Left lung (tissue), 14 donors: ENCODE measurements around the gene FAH. TPM values are rescaled to one million over a fixed set of nuclear protein-coding genes. Genes with fewer than 3 reads are reported as not detected.
A peak's percentile ranks its signal among the peaks of the same experiment; 100 is the strongest.

ENCODE experiments used
- ATAC-seq: fragments of 200-7000 bp; cut with Tn5 transposase; one replicate; pipeline ENCODE4 v1.9.1; 2020; ENCODE audit warnings: moderate library complexity
- DNase-seq, 4 donors: peaks; one replicate each; pipeline ENCODE4 v3.0.0-alpha.2; 2013 to 2020
- H3K27ac ChIP-seq, 2 donors: fragments of 200-600 bp; sonication (generic) in 1 of 2; one replicate each; pipeline versions ENCODE4 v1.5.0 to v1.8.0; 2020 to 2021
- H3K27me3 ChIP-seq, 2 donors: fragments of 200-600 bp; sonication (generic) in 1 of 2; one replicate each; pipeline versions ENCODE4 v1.5.0 to v1.8.0; 2020 to 2021
- H3K36me3 ChIP-seq, 2 donors: fragments of 200-600 bp; sonication (generic) in 1 of 2; one replicate each; pipeline versions ENCODE4 v1.5.0 to v1.8.0; 2020 to 2021
- H3K4me1 ChIP-seq, 2 donors: fragments of 200-600 bp; one replicate each; pipeline ENCODE4 v1.8.0; 2021
- H3K4me3 ChIP-seq, 2 donors: fragments of 200-600 bp; sonication (generic) in 1 of 2; one replicate each; pipeline versions ENCODE4 v1.5.0 to v1.8.0; 2020 to 2021; ENCODE audit warnings: mild to moderate bottlenecking in 1 of 2
- H3K9me3 ChIP-seq, 2 donors: fragments of 200-600 bp; sonication (generic) in 1 of 2; one replicate each; pipeline versions ENCODE4 v1.5.0 to v1.8.0; 2020 to 2021
- intact Hi-C, 2 donors: fragments of 100-400 bp; cut with DNase I; formaldehyde crosslinking; loops; one replicate each; pipeline versions ENCODE4 v1.11.2 to v1.14.2; 2022
- long read RNA-seq, 12 donors: library from polyadenylated mRNA in 2 of 12; unstranded in 2 of 12; transcript quantifications; one replicate each; pipeline ENCODE4 v2.0.0 and lab custom pipeline, GENCODE V29; 2019 to 2026
- polyA plus RNA-seq, 6 donors: library from polyadenylated mRNA; unstranded; fragments of 120-200 nt; gene quantifications; one replicate each; pipeline ENCODE4 v1.2.1, GENCODE V29; 2013; ENCODE audit not compliant: insufficient read length in 6 of 6
- total RNA-seq, 2 donors: library from RNA; stranded (reverse); fragmentation: NEBNext Ultra II Directional; extraction: Animal tissue kit (Norgen Biotek cat#: 25700); gene quantifications; one replicate each; pipeline ENCODE4 v1.2.1, GENCODE V29; 2021
- TF ChIP-seq, protein P1 (sequence below), 2 donors: fragments of 200-600 bp; sonication (generic) in 1 of 2; IDR thresholded peaks; one replicate each; pipeline versions ENCODE4 v1.5.0 to v1.8.0; 2021; ENCODE audit warnings: antibody characterized with exemption in 2 of 2
- donor health status: DM: no; HTN: yes; CAD: no.
- donor health status: DM: no; HTN: no; CAD: no.

Gene FAH
- 10 to 100 TPM; 56.4 to 68.7 TPM for total RNA-seq
- polyA plus RNA-seq = 10 to 100 TPM; 50.2 to 66.8 (median 54.7) TPM
- long read RNA-seq, donor 1, transcript FAH-202 (15 exons, 2,152 nt) = minor isoform, 5 of 18 reads
- long read RNA-seq, donor 1, transcript FAH-213 (14 exons, 1,549 nt) = major isoform, 8 of 18 reads
- long read RNA-seq, donor 1, partial matches to known transcripts = 0 of 18 reads
- long read RNA-seq, donor 1, other reads (novel, unspliced or antisense) = 0 of 18 reads
- long read RNA-seq, donor 2, transcript FAH-202 (15 exons, 2,152 nt) = major isoform, 6 of 33 reads
- long read RNA-seq, donor 2, transcript FAH-213 (14 exons, 1,549 nt) = major isoform, 6 of 33 reads
- long read RNA-seq, donor 2, partial matches to known transcripts = 14 of 33 reads
- long read RNA-seq, donor 2, other reads (novel, unspliced or antisense) = 0 of 33 reads
- long read RNA-seq, donor 3, transcript FAH-213 (14 exons, 1,549 nt) = major isoform, 5 of 9 reads
- long read RNA-seq, donor 3, partial matches to known transcripts = 0 of 9 reads
- long read RNA-seq, donor 3, other reads (novel, unspliced or antisense) = 0 of 9 reads
- long read RNA-seq, donor 4, transcript FAH-202 (15 exons, 2,152 nt) = minor isoform, 5 of 61 reads
- long read RNA-seq, donor 4, transcript FAH-201 (15 exons, 1,471 nt) = minor isoform, 7 of 61 reads
- long read RNA-seq, donor 4, transcript FAH-213 (14 exons, 1,549 nt) = major isoform, 42 of 61 reads
- long read RNA-seq, donor 4, partial matches to known transcripts = 2 of 61 reads
- long read RNA-seq, donor 4, other reads (novel, unspliced or antisense) = 3 of 61 reads
- long read RNA-seq, donor 5, transcript FAH-213 (14 exons, 1,549 nt) = major isoform, 6 of 16 reads
- long read RNA-seq, donor 5, transcript FAH-202 (15 exons, 2,152 nt) = minor isoform, 5 of 16 reads
- long read RNA-seq, donor 5, partial matches to known transcripts = 0 of 16 reads
- long read RNA-seq, donor 5, other reads (novel, unspliced or antisense) = 0 of 16 reads
- long read RNA-seq, donor 6, transcript FAH-201 (15 exons, 1,471 nt) = minor isoform, 5 of 27 reads
- long read RNA-seq, donor 6, transcript FAH-213 (14 exons, 1,549 nt) = major isoform, 8 of 27 reads
- long read RNA-seq, donor 6, partial matches to known transcripts = 10 of 27 reads
- long read RNA-seq, donor 6, other reads (novel, unspliced or antisense) = 0 of 27 reads
- long read RNA-seq, donor 7, transcript FAH-202 (15 exons, 2,152 nt) = major isoform, 10 of 14 reads
- long read RNA-seq, donor 7, partial matches to known transcripts = 0 of 14 reads
- long read RNA-seq, donor 7, other reads (novel, unspliced or antisense) = 0 of 14 reads
- long read RNA-seq, donor 8, transcript FAH-213 (14 exons, 1,549 nt) = major isoform, 8 of 24 reads
- long read RNA-seq, donor 8, transcript FAH-202 (15 exons, 2,152 nt) = minor isoform, 5 of 24 reads
- long read RNA-seq, donor 8, transcript FAH-201 (15 exons, 1,471 nt) = minor isoform, 5 of 24 reads
- long read RNA-seq, donor 8, partial matches to known transcripts = 0 of 24 reads
- long read RNA-seq, donor 8, other reads (novel, unspliced or antisense) = 0 of 24 reads
- long read RNA-seq, donor 9 = 0 reads
- long read RNA-seq, donor 10, transcript FAH-201 (15 exons, 1,471 nt) = minor isoform, 11 of 66 reads
- long read RNA-seq, donor 10, transcript FAH-213 (14 exons, 1,549 nt) = major isoform, 44 of 66 reads
- long read RNA-seq, donor 10, transcript FAH-202 (15 exons, 2,152 nt) = minor isoform, 5 of 66 reads
- long read RNA-seq, donor 10, partial matches to known transcripts = 3 of 66 reads
- long read RNA-seq, donor 10, other reads (novel, unspliced or antisense) = 3 of 66 reads
- long read RNA-seq, donor 11 = 0 reads
- long read RNA-seq, donor 12, transcript FAH-213 (14 exons, 1,549 nt) = major isoform, 5 of 13 reads
- long read RNA-seq, donor 12, partial matches to known transcripts = 0 of 13 reads
- long read RNA-seq, donor 12, other reads (novel, unspliced or antisense) = 0 of 13 reads

DNA sequence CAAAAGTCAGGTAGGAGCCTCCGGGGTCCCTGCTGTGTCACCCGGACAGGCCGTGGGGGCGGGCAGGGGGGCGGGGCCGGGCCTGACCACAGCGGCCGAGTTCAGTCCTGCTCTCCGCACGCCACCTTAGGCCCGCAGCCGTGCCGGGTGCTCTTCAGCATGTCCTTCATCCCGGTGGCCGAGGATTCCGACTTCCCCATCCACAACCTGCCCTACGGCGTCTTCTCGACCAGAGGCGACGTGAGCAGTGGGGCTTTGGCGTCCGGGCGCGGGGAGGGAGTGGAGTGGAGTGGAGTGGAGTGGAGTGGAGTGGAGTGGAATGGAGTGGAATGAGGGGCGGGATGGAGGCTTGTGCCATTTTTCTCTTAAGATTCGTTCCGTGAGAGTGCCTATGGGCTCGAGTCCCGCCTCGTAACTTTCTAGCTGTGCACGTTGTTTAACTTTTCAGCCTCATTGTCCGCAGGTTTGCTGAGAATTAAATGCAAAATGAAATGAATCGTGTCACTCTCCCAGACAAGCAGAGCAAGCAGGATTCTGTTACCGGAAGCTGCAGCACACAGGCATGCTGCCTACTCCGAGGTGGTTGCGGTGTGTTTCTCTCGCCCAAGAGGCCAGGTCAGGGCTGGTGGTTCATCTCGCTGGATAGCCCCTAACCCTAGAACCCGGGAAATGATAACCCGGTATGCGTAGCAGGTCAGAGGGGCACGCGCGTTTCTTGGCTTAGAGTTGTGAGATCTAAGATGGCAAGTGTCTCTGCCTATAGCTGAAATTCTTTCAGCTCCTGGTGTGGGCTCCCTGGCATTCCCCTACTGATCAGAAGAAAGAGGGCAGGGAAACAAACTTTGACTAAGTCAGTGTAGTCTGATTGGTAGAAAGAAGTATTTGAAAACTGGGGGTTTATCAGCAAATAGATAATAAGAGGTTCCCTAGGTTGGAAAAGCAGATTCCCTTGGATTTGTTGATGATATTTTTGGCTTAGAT lies at the start of gene FAH:
Gene FAH (plus strand): TSS at position 104 of the 981 bp plus-strand sequence. CDS start 56 bp downstream, at position 160.
- Histone ChIP-seq H3K4me1 (peaks cover 9 to 43% of the 10 kb centered on the region in 2 donors), H3K4me3 (peak within 1 kb of the TSS; percentile 48 to 65), H3K36me3 (no peaks in the 10 kb centered on the region), H3K27me3 (no peaks in the 10 kb centered on the region), H3K9me3 (no peaks in the 10 kb centered on the region), H3K27ac (peak within 1 kb of the TSS; percentile 73)
- intact Hi-C loops = no loop called here
- TF ChIP-seq, protein P1, sequence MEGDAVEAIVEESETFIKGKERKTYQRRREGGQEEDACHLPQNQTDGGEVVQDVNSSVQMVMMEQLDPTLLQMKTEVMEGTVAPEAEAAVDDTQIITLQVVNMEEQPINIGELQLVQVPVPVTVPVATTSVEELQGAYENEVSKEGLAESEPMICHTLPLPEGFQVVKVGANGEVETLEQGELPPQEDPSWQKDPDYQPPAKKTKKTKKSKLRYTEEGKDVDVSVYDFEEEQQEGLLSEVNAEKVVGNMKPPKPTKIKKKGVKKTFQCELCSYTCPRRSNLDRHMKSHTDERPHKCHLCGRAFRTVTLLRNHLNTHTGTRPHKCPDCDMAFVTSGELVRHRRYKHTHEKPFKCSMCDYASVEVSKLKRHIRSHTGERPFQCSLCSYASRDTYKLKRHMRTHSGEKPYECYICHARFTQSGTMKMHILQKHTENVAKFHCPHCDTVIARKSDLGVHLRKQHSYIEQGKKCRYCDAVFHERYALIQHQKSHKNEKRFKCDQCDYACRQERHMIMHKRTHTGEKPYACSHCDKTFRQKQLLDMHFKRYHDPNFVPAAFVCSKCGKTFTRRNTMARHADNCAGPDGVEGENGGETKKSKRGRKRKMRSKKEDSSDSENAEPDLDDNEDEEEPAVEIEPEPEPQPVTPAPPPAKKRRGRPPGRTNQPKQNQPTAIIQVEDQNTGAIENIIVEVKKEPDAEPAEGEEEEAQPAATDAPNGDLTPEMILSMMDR (IDR thresholded peaks at IDR 0.05) = no peak
- ATAC-seq (peak; percentile 77), DNase-seq (peak in 1 of 4 donors; percentile 54)

DNA sequence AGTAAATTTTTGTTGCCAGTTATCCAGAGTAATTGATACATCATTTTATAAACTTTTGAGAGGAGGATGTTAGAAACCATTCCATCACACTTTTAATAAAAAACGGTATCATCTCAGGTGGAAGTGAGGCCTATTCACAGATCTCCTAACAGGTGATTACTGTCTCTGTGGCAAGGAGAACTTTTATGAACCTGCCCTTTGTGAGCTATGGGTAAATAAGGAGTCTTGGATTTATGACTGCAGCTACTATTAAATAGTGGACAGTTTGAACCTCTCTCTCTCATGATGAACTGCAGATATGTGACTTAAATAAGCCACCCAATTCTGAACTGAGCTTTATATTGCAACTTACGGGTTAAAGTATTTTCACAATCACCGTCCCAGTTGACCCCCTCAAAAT lies 47.6 kb upstream of the FAH start:
- no peak overlapping the region for H3K27ac ChIP-seq
- peaks cover 0 to 6% of the 10 kb centered on the region in 2 donors for H3K36me3 ChIP-seq
- no peak overlapping the region for H3K4me3 ChIP-seq
- ATAC-seq = no peak
- intact Hi-C loops = no loop called here
- peaks cover 3 to 14% of the 10 kb centered on the region in 2 donors for H3K4me1 ChIP-seq
- DNase-seq = no peak
- H3K9me3 ChIP-seq = no peaks in the 10 kb centered on the region
- no peaks in the 10 kb centered on the region for H3K27me3 ChIP-seq
- TF ChIP-seq, protein P1 (IDR thresholded peaks at IDR 0.05) = no peak

DNA sequence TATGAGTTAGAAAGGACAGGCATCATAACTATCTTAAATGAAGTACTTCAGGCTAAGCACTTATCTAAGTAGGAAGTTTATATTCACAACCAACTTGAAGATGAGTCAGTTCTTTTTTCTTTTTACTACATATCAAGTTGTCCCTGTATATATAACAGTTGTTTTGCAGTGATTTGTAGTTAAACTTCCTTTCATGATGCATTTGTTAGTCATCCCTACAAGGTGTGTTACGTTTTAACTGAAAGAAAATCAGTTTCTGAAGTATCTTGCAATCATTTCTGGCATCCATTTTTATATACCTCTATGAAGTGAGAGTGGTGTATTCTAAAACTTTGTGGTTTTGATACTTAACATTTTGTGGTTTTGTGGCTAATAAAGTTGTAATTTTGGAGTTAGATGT lies 47.2 kb upstream of the FAH start:
- DNase-seq (no peak), ATAC-seq (no peak)
- H3K27me3 ChIP-seq = no peaks in the 10 kb centered on the region
- H3K27ac ChIP-seq = no peak overlapping the region
- H3K4me1 ChIP-seq = peaks cover 3 to 14% of the 10 kb centered on the region in 2 donors
- TF ChIP-seq, protein P1 (IDR thresholded peaks at IDR 0.05) = no peak
- no peaks in the 10 kb centered on the region for H3K9me3 ChIP-seq
- no peak overlapping the region for H3K4me3 ChIP-seq
- intact Hi-C loops = no loop called here
- peaks cover 0 to 6% of the 10 kb centered on the region in 2 donors for H3K36me3 ChIP-seq
